OCI-LY1 (cell line): ENCODE results near the gene MCTP2.

ENCODE experiments used
- H2AFZ ChIP-seq: fragments of 200-600 bp; sonication (generic), shearing (Covaris generic); 2 replicates; pipeline ENCODE4 v1.6.0; 2014; ENCODE audit warnings: antibody characterized with exemption, mild to moderate bottlenecking, low read length
- H3F3A ChIP-seq: fragments of 200-600 bp; sonication (generic), shearing (Covaris generic); 2 replicates; pipeline ENCODE4 v1.6.0; 2014; ENCODE audit warnings: mild to moderate bottlenecking, antibody characterized with exemption, low read length, moderate library complexity; ENCODE audit not compliant: insufficient read depth
- H3K27ac ChIP-seq: fragments of 200-600 bp; sonication (generic); 2 replicates; pipeline ENCODE4 v1.5.1; 2014; ENCODE audit warnings: low read length, mixed run types, mild to moderate bottlenecking, low read depth; ENCODE audit not compliant: poor library complexity, severe bottlenecking
- H3K27me3 ChIP-seq: fragments of 200-600 bp; sonication (generic); 2 replicates; pipeline ENCODE4 v1.6.0; 2014; ENCODE audit warnings: antibody characterized with exemption, mild to moderate bottlenecking, low read length, moderate library complexity; ENCODE audit not compliant: insufficient read depth
- H3K36me3 ChIP-seq: fragments of 200-600 bp; sonication (generic); 2 replicates; pipeline ENCODE4 v1.6.1; 2014; ENCODE audit warnings: mild to moderate bottlenecking, antibody characterized with exemption, low read length, moderate library complexity, mixed read lengths; ENCODE audit not compliant: insufficient read depth
- H3K4me1 ChIP-seq: fragments of 200-600 bp; sonication (generic); 2 replicates; pipeline ENCODE4 v1.5.1; 2014; ENCODE audit warnings: mild to moderate bottlenecking, low read length, moderate library complexity; ENCODE audit not compliant: insufficient read depth, severe bottlenecking
- H3K4me2 ChIP-seq: fragments of 200-600 bp; sonication (generic), shearing (Covaris generic); 2 replicates; pipeline ENCODE4 v1.6.1; 2014; ENCODE audit warnings: low read length
- H3K4me3 ChIP-seq: fragments of 200-600 bp; sonication (generic); 2 replicates; pipeline ENCODE4 v1.5.1; 2014; ENCODE audit warnings: low read length, low read depth, mild to moderate bottlenecking, mixed read lengths; ENCODE audit not compliant: poor library complexity, severe bottlenecking
- H3K79me2 ChIP-seq: fragments of 200-600 bp; shearing (Covaris generic); 2 replicates; pipeline ENCODE4 v1.6.1; 2016; ENCODE audit warnings: mixed run types, low read length, mixed read lengths; ENCODE audit not compliant: insufficient read depth
- H3K9ac ChIP-seq: fragments of 200-600 bp; sonication (generic), shearing (Covaris generic); 2 replicates; pipeline ENCODE4 v1.6.1; 2014; ENCODE audit warnings: mild to moderate bottlenecking, low read length, mixed read lengths
- H3K9me2 ChIP-seq: fragments of 200-600 bp; sonication (generic), shearing (Covaris generic); 2 replicates; pipeline ENCODE4 v1.6.1; 2014; ENCODE audit warnings: low read depth, mild to moderate bottlenecking, low read length, mixed read lengths
- H3K9me3 ChIP-seq: fragments of 200-600 bp; shearing (Covaris generic); 2 replicates; pipeline ENCODE4 v1.6.1; 2014; ENCODE audit warnings: low read length, mixed read lengths
- H4K20me1 ChIP-seq: fragments of 200-600 bp; sonication (generic), shearing (Covaris generic); 2 replicates; pipeline ENCODE4 v1.6.0; 2016; ENCODE audit warnings: mild to moderate bottlenecking, low read length; ENCODE audit not compliant: insufficient read depth
- CTCF ChIP-seq: fragments of 200-600 bp; sonication (generic), shearing (Covaris generic); IDR thresholded peaks from 2 replicates; pipeline ENCODE4 v1.5.1; 2017; ENCODE audit warnings: mild to moderate bottlenecking, antibody characterized with exemption, low read length, moderate library complexity, mixed read lengths
- EZH2 ChIP-seq: fragments of 200-600 bp; sonication (generic), shearing (Covaris generic); IDR thresholded peaks from 2 replicates; pipeline ENCODE4 v1.8.0; 2017; ENCODE audit warnings: borderline replicate concordance, mixed run types, mild to moderate bottlenecking, antibody characterized with exemption, low read length, moderate library complexity, mixed read lengths

The MCTP2 gene

DNA sequence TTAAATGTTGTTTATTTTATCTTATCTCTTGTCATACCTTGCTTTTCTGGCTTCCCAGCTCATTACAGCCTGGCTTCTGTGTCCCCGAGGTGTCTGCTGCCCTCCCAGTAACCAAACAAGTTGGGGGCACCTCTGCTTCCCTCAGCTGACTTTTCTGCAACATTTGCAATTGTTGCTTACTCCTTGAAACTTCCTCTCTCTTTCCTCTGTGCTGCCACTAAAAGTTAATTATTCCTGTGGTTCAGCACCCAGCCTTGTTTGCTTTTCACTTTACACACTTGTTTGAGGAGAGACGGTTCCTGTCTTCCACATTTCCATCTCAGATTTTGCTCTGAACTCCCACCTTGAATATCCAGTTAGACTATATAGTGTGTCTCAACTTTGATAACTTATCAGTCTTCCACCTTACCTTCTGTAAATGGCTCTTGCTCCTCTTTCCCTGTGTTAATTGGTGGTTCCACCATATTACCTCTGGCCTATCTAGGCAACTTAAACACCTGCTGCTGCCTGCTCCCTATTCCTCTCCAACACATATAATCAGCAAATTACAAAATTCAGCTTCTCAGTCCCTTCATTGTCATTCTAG lies 21.6 kb downstream of the MCTP2 start:
- TF ChIP-seq EZH2: no peak
- TF ChIP-seq CTCF: no peak
- Histone ChIP-seq H3K4me3 (peak overlapping the region; percentile 35), H3F3A (peaks cover 3% of the 10 kb centered on the region; the same call in 1 of the 2 replicates), H3K36me3 (peaks cover 12% of the 10 kb centered on the region), H3K27ac (peak overlapping the region; percentile 95), H3K9me3 (peaks cover 10% of the 10 kb centered on the region), H3K9me2 (no peaks in the 10 kb centered on the region), H3K27me3 (no peaks in the 10 kb centered on the region), H3K4me2 (peak overlapping the region; percentile 60), H4K20me1 (no peaks in the 10 kb centered on the region), H2AFZ (no peak overlapping the region), H3K4me1 (peaks cover 80% of the 10 kb centered on the region), H3K9ac (peak overlapping the region; percentile 40), H3K79me2 (peaks cover 62% of the 10 kb centered on the region)

GRCh38 chr15:94253742-94254141 lies 22.4 kb downstream of the MCTP2 start:
- Histone ChIP-seq H3K27ac (peak overlapping the region; percentile 95), H3K36me3 (peaks cover 12% of the 10 kb centered on the region), H3K27me3 (no peaks in the 10 kb centered on the region), H3F3A (peaks cover 3% of the 10 kb centered on the region; the same call in 1 of the 2 replicates), H2AFZ (no peak overlapping the region), H3K4me1 (peaks cover 80% of the 10 kb centered on the region), H3K9ac (peak overlapping the region; percentile 40), H4K20me1 (no peaks in the 10 kb centered on the region), H3K4me3 (peak overlapping the region; percentile 35), H3K4me2 (peak overlapping the region; percentile 60), H3K9me3 (peaks cover 10% of the 10 kb centered on the region), H3K9me2 (no peaks in the 10 kb centered on the region), H3K79me2 (peaks cover 58% of the 10 kb centered on the region)
- TF ChIP-seq CTCF (no peak), EZH2 (no peak)

DNA sequence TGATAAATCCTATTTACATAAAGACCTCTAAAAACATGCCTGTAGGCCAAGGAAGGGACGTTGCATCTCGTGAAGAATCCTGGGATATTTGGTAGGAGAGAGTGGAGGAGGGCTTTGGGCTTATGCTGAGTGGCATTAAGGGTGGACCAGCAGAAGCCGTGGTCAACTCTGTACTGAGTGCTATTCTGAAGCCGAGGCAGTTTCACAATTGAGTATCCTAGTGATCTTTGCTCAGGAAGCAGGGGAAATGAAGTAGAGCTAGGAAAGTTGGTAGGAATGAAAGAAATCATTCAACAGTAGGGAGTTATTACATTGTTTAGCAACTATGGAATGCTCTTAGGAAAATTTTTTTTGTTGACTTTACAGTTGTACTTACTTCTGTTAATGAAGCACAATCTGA lies 24.2 kb downstream of the MCTP2 start:
- Histone ChIP-seq H3K79me2 (peaks cover 44% of the 10 kb centered on the region), H3K4me2 (peak overlapping the region; percentile 61), H3F3A (peaks cover 3% of the 10 kb centered on the region; the same call in 1 of the 2 replicates)

More for the DNA sequence above, 24.2 kb downstream of the MCTP2 start:
- peak overlapping the region; percentile 27 for H3K4me3 ChIP-seq
- H3K9me3 ChIP-seq: peaks cover 10% of the 10 kb centered on the region
- H3K9ac ChIP-seq: peak overlapping the region; percentile 41; the same call in 1 of the 2 replicates
- no peaks in the 10 kb centered on the region for H3K9me2 ChIP-seq
- peaks cover 80% of the 10 kb centered on the region for H3K4me1 ChIP-seq
- no peaks in the 10 kb centered on the region for H4K20me1 ChIP-seq
- H2AFZ ChIP-seq: no peak overlapping the region
- H3K36me3 ChIP-seq: peaks cover 12% of the 10 kb centered on the region
- H3K27me3 ChIP-seq: no peaks in the 10 kb centered on the region
- H3K27ac ChIP-seq: peak overlapping the region; percentile 95
- TF ChIP-seq CTCF (no peak), EZH2 (no peak)
